Ovary (tissue), 3 donors: ENCODE measurements around the gene RPLP2.

Experiments
- CTCF ChIP-seq, 3 donors: fragments of 450-650 bp in 2 of 3; fragments of 200-600 bp in 1 of 3; IDR thresholded peaks; one replicate each; pipeline versions ENCODE4 v1.5.1 to v1.8.0; 2016 to 2022; ENCODE audit warnings: antibody characterized with exemption in 3 of 3, mild to moderate bottlenecking in 1 of 3
- POLR2A ChIP-seq: fragments of 450-650 bp; IDR thresholded peaks from one replicate; pipeline ENCODE4 v1.6.1; 2017; ENCODE audit warnings: antibody characterized with exemption, mild to moderate bottlenecking, moderate library complexity
- donor health status: DM: no; HTN: no; CAD: no.

- TF ChIP-seq CTCF (IDR thresholded peaks at IDR 0.05) (no peak), POLR2A (no peak)
Measured at GRCh38 chr11:847876-848275, 38.1 kb downstream of the RPLP2 start.
